Activated CD4-positive, alpha-beta T cell treated with anti-CD3 and anti-CD28 coated beads, Interleukin-10, Interleukin-2, amounts not matched to agents 100 ng/mL and 50 ng/mL, durations not matched to agents 16 hours and 8 hours (primary cell): ENCODE results near the gene STARD8.
"Not testable (repeated sequence)": the region's sequence is repeated elsewhere in the genome, so short reads cannot be mapped to it uniquely, and the experiment has no call there.

Experiments
- DNase-seq: peaks from one replicate; pipeline ENCODE4 v3.0.0-alpha.2; 2020

Gene STARD8

GRCh38 chrX:68647156-68647957 lies at the start of gene STARD8:
TSS of gene STARD8 (plus strand) at chrX:68647666. CDS start at chrX:68647883, 217 bp downstream.
- no peak for DNase-seq

GRCh38 chrX:68598841-68599240 lies 48.6 kb upstream of the STARD8 start:
- DNase-seq: no peak

- no peak for DNase-seq
Observed at GRCh38 chrX:68599256-68600152, 48.0 kb upstream of the STARD8 start.

GRCh38 chrX:68604216-68604615 lies 43.2 kb upstream of the STARD8 start:
- not testable (repeated sequence) for DNase-seq

- not testable (repeated sequence) for DNase-seq
Observed at GRCh38 chrX:68614733-68615132, 32.7 kb upstream of the STARD8 start.

- no peak for DNase-seq
Observed at GRCh38 chrX:68627986-68628385, 19.5 kb upstream of the STARD8 start.

GRCh38 chrX:68629936-68630335 lies 17.5 kb upstream of the STARD8 start:
- DNase-seq: not testable (repeated sequence)

- no peak for DNase-seq
Observed at GRCh38 chrX:68631336-68631735, 16.1 kb upstream of the STARD8 start.

- no peak for DNase-seq
Observed at GRCh38 chrX:68632491-68632890, 15.0 kb upstream of the STARD8 start.

GRCh38 chrX:68633981-68634380 lies 13.5 kb upstream of the STARD8 start:
- no peak for DNase-seq

GRCh38 chrX:68634649-68635227 lies 12.7 kb upstream of the STARD8 start:
- DNase-seq: no peak

- no peak for DNase-seq
Observed at GRCh38 chrX:68640661-68641060, 6.8 kb upstream of the STARD8 start.

- no peak for DNase-seq
Observed at GRCh38 chrX:68644861-68645260, 2.6 kb upstream of the STARD8 start.

GRCh38 chrX:68646421-68646820 lies 1.0 kb upstream of the STARD8 start:
- DNase-seq: no peak

GRCh38 chrX:68648960-68649359 lies 1.5 kb downstream of the STARD8 start:
- DNase-seq: no peak

- DNase-seq: no peak
Observed at GRCh38 chrX:68650491-68650890, 3.0 kb downstream of the STARD8 start.

GRCh38 chrX:68651110-68651509 lies 3.6 kb downstream of the STARD8 start:
- DNase-seq: no peak

- no peak for DNase-seq
Observed at GRCh38 chrX:68652326-68653170, 5.1 kb downstream of the STARD8 start.

GRCh38 chrX:68654693-68655092 lies 7.2 kb downstream of the STARD8 start:
- no peak for DNase-seq

- DNase-seq: not testable (repeated sequence)
Observed at GRCh38 chrX:68656473-68656872, 9.0 kb downstream of the STARD8 start.

GRCh38 chrX:68658530-68658929 lies 11.1 kb downstream of the STARD8 start:
- DNase-seq: no peak

GRCh38 chrX:68659385-68659784 lies 11.9 kb downstream of the STARD8 start:
- DNase-seq: no peak

- no peak for DNase-seq
Observed at GRCh38 chrX:68659786-68660185, 12.3 kb downstream of the STARD8 start.
